ENCODE results near the gene CAB39L. TPM values are rescaled to one million over a fixed set of nuclear protein-coding genes. Genes with fewer than 3 reads are reported as not detected.

Gene CAB39L
- total RNA-seq, 3 donors from 2014 or later (not counting 1 experiment from before 2014, with no cell fraction given) = 4.4 to 6.5 (median 6.0) TPM

DNA sequence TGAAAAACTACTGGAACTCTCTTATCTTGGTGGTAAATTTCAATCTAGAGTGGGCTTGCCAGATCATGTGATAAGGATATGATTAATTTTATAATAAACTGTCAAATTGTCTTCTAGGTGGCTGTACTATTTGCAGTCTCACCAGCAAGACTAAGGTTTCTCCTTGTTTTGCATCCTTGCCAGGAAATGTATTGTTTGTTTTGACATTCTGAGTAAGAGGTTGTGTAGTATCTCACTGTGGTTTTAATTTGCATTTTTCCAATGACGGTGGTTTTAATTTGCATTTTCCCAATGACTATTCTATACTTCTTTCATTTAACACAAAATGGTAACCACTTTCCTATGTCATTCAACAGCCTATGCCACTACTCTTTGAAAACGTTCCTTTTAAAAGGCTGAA, 2.0 kb downstream of the CAB39L start:
- no peak overlapping the region for H3K4me3 Mint-ChIP-seq
- WGBS (ENCODE audit: insufficient coverage) = 80% methylated on average over 1 of the region's 2 CpGs
- H3K9me3 ChIP-seq (ENCODE audit: control insufficient read depth, insufficient read depth, low read length) = no peaks in the 10 kb centered on the region
- H3K27me3 ChIP-seq (ENCODE audit: control insufficient read depth, insufficient read depth, low read length) = no peaks in the 10 kb centered on the region
- H3K9me3 Mint-ChIP-seq = no peaks in the 10 kb centered on the region
- no peak for ATAC-seq
- no peaks in the 10 kb centered on the region for H3K36me3 Mint-ChIP-seq
- H3K4me1 ChIP-seq (ENCODE audit: control insufficient read depth, insufficient read depth, low read length) = peaks cover 17% of the 10 kb centered on the region
- H3K4me1 Mint-ChIP-seq = peaks cover 34 to 39% of the 10 kb centered on the region in 2 donors
- no peaks in the 10 kb centered on the region for H3K36me3 ChIP-seq (ENCODE audit: control insufficient read depth, insufficient read depth, low read length)
- H3K27me3 Mint-ChIP-seq (ENCODE audit: low read depth in 2 of 2) = no peaks in the 10 kb centered on the region
- intact Hi-C loops (cut with micrococcal nuclease) = loop anchor here (2.0 to 10.0 kb wide), 5 partner anchors 140 to 983 kb away; partner anchors contain the start of genes CDADC1 and FNDC3A
- peak overlapping the region in 1 of 2 donors; percentile 96 for H3K27ac Mint-ChIP-seq
- H3K4me3 ChIP-seq (ENCODE audit: low read length) = no peak overlapping the region
- H3K27ac ChIP-seq (ENCODE audit: low read length) = no peak overlapping the region
- no peak for TF ChIP-seq CTCF (IDR thresholded peaks at IDR 0.05)
- no peak for DNase-seq

DNA sequence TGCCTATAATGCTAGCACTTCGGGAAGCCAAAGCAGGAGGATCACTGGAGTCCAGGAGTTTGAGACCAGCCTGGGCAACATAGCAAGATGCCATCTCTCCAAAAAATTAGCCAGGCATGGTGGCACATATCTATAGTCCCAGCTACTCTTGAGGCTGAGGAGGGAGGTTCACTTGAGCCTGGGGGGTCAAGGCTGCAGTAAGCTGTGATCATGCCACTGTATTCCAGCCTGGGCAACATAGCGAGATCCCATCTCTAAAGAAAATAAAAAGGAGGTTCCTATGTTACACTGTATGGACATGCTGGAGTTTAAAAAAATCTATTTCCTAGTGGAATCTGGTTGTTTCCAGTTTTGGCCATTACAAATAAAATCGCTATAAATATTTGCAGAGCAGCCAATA, 2.6 kb downstream of the CAB39L start:
- Mint-ChIP-seq H3K27ac (no peak overlapping the region), H3K27me3 (ENCODE audit: low read depth in 2 of 2) (no peaks in the 10 kb centered on the region), H3K4me1 (peaks cover 29 to 33% of the 10 kb centered on the region in 2 donors), H3K36me3 (no peaks in the 10 kb centered on the region), H3K9me3 (no peaks in the 10 kb centered on the region), H3K4me3 (no peak overlapping the region)
- Histone ChIP-seq H3K36me3 (ENCODE audit: control insufficient read depth, insufficient read depth, low read length) (no peaks in the 10 kb centered on the region), H3K27ac (ENCODE audit: low read length) (no peak overlapping the region), H3K9me3 (ENCODE audit: control insufficient read depth, insufficient read depth, low read length) (no peaks in the 10 kb centered on the region), H3K4me1 (ENCODE audit: control insufficient read depth, insufficient read depth, low read length) (peaks cover 17% of the 10 kb centered on the region), H3K4me3 (ENCODE audit: low read length) (no peak overlapping the region), H3K27me3 (ENCODE audit: control insufficient read depth, insufficient read depth, low read length) (no peaks in the 10 kb centered on the region)
- ATAC-seq (no peak), DNase-seq (no peak)
- intact Hi-C loops (cut with micrococcal nuclease) = loop anchor here (5.0 to 10.0 kb wide), 4 partner anchors 139 to 983 kb away; partner anchors contain the start of gene FNDC3A
- no peak for TF ChIP-seq CTCF (IDR thresholded peaks at IDR 0.05)
- WGBS (ENCODE audit: insufficient coverage) = 100% methylated on average over 2 of the region's 3 CpGs

- WGBS (ENCODE audit: insufficient coverage) = 59% methylated on average over 2 of the region's 2 CpGs
- Mint-ChIP-seq H3K27ac (no peak overlapping the region), H3K4me3 (no peak overlapping the region)
Measured at GRCh38 chr13:49439609-49440008, 4.3 kb downstream of the CAB39L start.

More at GRCh38 chr13:49439609-49440008, 4.3 kb downstream of the CAB39L start:
- ATAC-seq (no peak), DNase-seq (no peak)
- intact Hi-C loops (cut with micrococcal nuclease) = loop anchor here (5.0 to 10.0 kb wide), 4 partner anchors 137 to 985 kb away; partner anchors contain the start of gene FNDC3A
- no peaks in the 10 kb centered on the region for H3K27me3 ChIP-seq (ENCODE audit: control insufficient read depth, insufficient read depth, low read length)
- Mint-ChIP-seq H3K27me3 (ENCODE audit: low read depth in 2 of 2) (no peaks in the 10 kb centered on the region), H3K36me3 (no peaks in the 10 kb centered on the region), H3K4me1 (peaks cover 12 to 18% of the 10 kb centered on the region in 2 donors), H3K9me3 (no peaks in the 10 kb centered on the region)
- no peak for TF ChIP-seq CTCF (IDR thresholded peaks at IDR 0.05)
- no peaks in the 10 kb centered on the region for H3K9me3 ChIP-seq (ENCODE audit: control insufficient read depth, insufficient read depth, low read length)
- H3K4me1 ChIP-seq (ENCODE audit: control insufficient read depth, insufficient read depth, low read length) = peaks cover 10% of the 10 kb centered on the region
- H3K36me3 ChIP-seq (ENCODE audit: control insufficient read depth, insufficient read depth, low read length) = no peaks in the 10 kb centered on the region
- no peak overlapping the region for H3K27ac ChIP-seq (ENCODE audit: low read length)
- no peak overlapping the region for H3K4me3 ChIP-seq (ENCODE audit: low read length)

All from natural killer cell (primary cell).